ENCODE results near the gene UNC80. TPM values are rescaled to one million over a fixed set of nuclear protein-coding genes. Genes with fewer than 3 reads are reported as not detected.

The UNC80 gene
- total and polyA plus RNA-seq, 2 of the 13 experiments (the other 11 are each of a cell fraction or from before 2014, with no cell fraction given): not detected

DNA sequence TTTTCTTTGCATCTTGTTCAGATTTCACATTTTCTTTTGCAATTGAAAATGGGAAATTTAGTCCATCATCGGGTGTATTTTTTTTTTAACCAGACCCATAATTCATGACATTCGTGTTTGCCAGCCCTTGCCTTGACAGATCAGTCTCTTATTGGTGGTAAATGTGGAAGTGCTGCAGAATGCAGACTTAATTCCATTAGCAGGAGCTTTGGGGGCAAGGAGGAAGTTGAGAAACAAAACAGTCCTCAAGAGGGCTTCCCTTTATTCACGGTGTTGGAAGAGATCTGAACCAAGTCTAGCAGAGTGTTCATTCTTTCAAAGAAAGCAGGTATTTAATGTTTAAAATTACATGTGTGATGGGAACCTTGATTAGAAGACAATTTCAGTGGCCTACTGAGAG lies 214.2 kb downstream of the UNC80 start:
- WGBS (ENCODE audit: low lambda C conversion rate): 0% methylated on average over 3 of the region's 3 CpGs
- no peak overlapping the region for H3K9ac ChIP-seq (ENCODE audit: insufficient read depth, low read depth, low read length)
- DNase-seq (ENCODE audit: low spot score) (no peak), FAIRE-seq (no peak), ATAC-seq (no peak)
- no peaks in the 10 kb centered on the region for H4K20me1 ChIP-seq (ENCODE audit: insufficient read depth, low read length)
- no peaks in the 10 kb centered on the region for H3K27me3 ChIP-seq (ENCODE audit: control insufficient read depth in 1 of 2, insufficient read depth in 2 of 2, low read length in 2 of 2)
- ChIA-PET CTCF (ENCODE audit: low intra/inter-chr PET ratio, low total read pairs) (no interaction called here), POLR2A (no interaction called here)
- H3K36me3 ChIP-seq (replicated peaks in 1 of 2; ENCODE audit: control insufficient read depth in 1 of 2, insufficient read depth in 2 of 2, low read length in 2 of 2): no peaks in the 10 kb centered on the region
- no peak overlapping the region for H2AFZ ChIP-seq (ENCODE audit: low read length)
- H3K4me1 ChIP-seq (ENCODE audit: insufficient read depth, low read length): no peaks in the 10 kb centered on the region
- no peak overlapping the region for H3K27ac ChIP-seq (ENCODE audit: extremely low read length, insufficient read depth, low read length)
- H3K9me3 ChIP-seq (ENCODE audit: low read length): no peaks in the 10 kb centered on the region
- intact Hi-C loops (cut with micrococcal nuclease; ENCODE audit: unreplicated experiment): no loop called here
- H3K4me2 ChIP-seq (ENCODE audit: low read depth, low read length): no peak overlapping the region
- in situ Hi-C loops (cut with HindIII; ENCODE audit: extremely low pct_ligation_motif_present, low pct_unique_long_range_greater_than_20kb): no loop called here
- no TSS peak for BruUV-seq (replicated peaks)
- no peak for TF ChIP-seq ZNF567 (CRISPR knock-in tag; IDR thresholded peaks at IDR 0.05; ENCODE audit: borderline replicate concordance)
- no peak overlapping the region for H3K4me3 ChIP-seq (replicated peaks in 1 of 3; ENCODE audit: insufficient read depth in 1 of 3, low read depth in 2 of 3, low read length in 3 of 3)
- H3K79me2 ChIP-seq (ENCODE audit: insufficient read depth, low read length): no peaks in the 10 kb centered on the region

DNA sequence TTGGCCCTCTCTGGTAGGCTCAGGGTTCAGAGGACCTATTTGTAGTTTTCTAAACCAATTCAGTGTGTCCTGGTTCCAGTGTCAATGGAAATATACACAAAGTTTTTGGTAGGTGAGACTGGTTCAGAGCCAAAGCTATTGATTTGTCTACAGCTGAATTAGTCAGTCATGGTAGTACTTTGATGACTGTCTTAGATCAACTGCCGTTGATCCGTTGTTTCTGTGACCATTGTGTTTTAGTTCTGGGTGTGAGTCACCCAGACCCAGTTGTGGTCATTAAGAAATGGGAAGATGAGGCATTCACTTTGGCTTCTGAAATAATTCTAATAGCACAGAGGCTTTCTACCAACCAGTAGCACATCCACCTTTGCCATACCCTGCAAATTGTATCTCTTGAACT lies 214.8 kb downstream of the UNC80 start:
- BruUV-seq (replicated peaks): no TSS peak
- WGBS (ENCODE audit: low lambda C conversion rate): 0% methylated on average over 2 of the region's 2 CpGs
- ChIA-PET POLR2A (no interaction called here), CTCF (ENCODE audit: low intra/inter-chr PET ratio, low total read pairs) (no interaction called here)
- Histone ChIP-seq H3K36me3 (replicated peaks in 1 of 2; ENCODE audit: control insufficient read depth in 1 of 2, insufficient read depth in 2 of 2, low read length in 2 of 2) (no peaks in the 10 kb centered on the region), H3K27me3 (ENCODE audit: control insufficient read depth in 1 of 2, insufficient read depth in 2 of 2, low read length in 2 of 2) (no peaks in the 10 kb centered on the region), H3K9ac (ENCODE audit: insufficient read depth, low read depth, low read length) (no peak overlapping the region), H3K9me3 (ENCODE audit: low read length) (no peaks in the 10 kb centered on the region), H3K4me1 (ENCODE audit: insufficient read depth, low read length) (no peaks in the 10 kb centered on the region), H3K27ac (ENCODE audit: extremely low read length, insufficient read depth, low read length) (no peak overlapping the region), H4K20me1 (ENCODE audit: insufficient read depth, low read length) (no peaks in the 10 kb centered on the region), H2AFZ (ENCODE audit: low read length) (no peak overlapping the region), H3K79me2 (ENCODE audit: insufficient read depth, low read length) (no peaks in the 10 kb centered on the region), H3K4me3 (replicated peaks in 1 of 3; ENCODE audit: insufficient read depth in 1 of 3, low read depth in 2 of 3, low read length in 3 of 3) (no peak overlapping the region), H3K4me2 (ENCODE audit: low read depth, low read length) (no peak overlapping the region)
- in situ Hi-C loops (cut with HindIII; ENCODE audit: extremely low pct_ligation_motif_present, low pct_unique_long_range_greater_than_20kb): no loop called here
- ATAC-seq (no peak), FAIRE-seq (no peak), DNase-seq (ENCODE audit: low spot score) (no peak)
- intact Hi-C loops (cut with micrococcal nuclease; ENCODE audit: unreplicated experiment): no loop called here
- TF ChIP-seq, protein P1, sequence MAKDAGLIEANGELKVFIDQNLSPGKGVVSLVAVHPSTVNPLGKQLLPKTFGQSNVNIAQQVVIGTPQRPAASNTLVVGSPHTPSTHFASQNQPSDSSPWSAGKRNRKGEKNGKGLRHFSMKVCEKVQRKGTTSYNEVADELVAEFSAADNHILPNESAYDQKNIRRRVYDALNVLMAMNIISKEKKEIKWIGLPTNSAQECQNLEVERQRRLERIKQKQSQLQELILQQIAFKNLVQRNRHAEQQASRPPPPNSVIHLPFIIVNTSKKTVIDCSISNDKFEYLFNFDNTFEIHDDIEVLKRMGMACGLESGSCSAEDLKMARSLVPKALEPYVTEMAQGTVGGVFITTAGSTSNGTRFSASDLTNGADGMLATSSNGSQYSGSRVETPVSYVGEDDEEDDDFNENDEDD (CRISPR knock-in tag; IDR thresholded peaks at IDR 0.05; ENCODE audit: borderline replicate concordance): no peak
- TF ChIP-seq RBM39 (IDR thresholded peaks at IDR 0.05; ENCODE audit: low read depth, low read length, poor library complexity, severe bottlenecking) (no peak), RXRA (CRISPR knock-in tag; IDR thresholded peaks at IDR 0.05) (no peak), CBX2 (IDR thresholded peaks at IDR 0.05; ENCODE audit: low read depth, low read length) (no peak), CBX2 (CRISPR knock-in tag; IDR thresholded peaks at IDR 0.05; ENCODE audit: low read depth) (no peak), MYNN (CRISPR knock-in tag; IDR thresholded peaks at IDR 0.05; ENCODE audit: low read depth) (no peak)
